IPS DF 6.9 (cell line): Measurements from ENCODE around the gene SLC35F1.

Experiments used
- DNase-seq: peaks from one replicate; pipeline ENCODE4 v3.0.0-alpha.2; 2013; ENCODE audit warnings: low read depth, low spot score
- H3K27ac ChIP-seq: one replicate; pipeline ENCODE4 v1.5.1; 2013; ENCODE audit warnings: low read length, control low read depth
- H3K27me3 ChIP-seq: 2 replicates; pipeline ENCODE4 v1.6.1; 2013; ENCODE audit warnings: mild to moderate bottlenecking, low read length; ENCODE audit not compliant: control insufficient read depth, insufficient read depth
- H3K36me3 ChIP-seq: 2 replicates; pipeline ENCODE4 v1.6.1; 2013; ENCODE audit warnings: low read length; ENCODE audit not compliant: control insufficient read depth, insufficient read depth
- H3K4me1 ChIP-seq: 2 replicates; pipeline ENCODE4 v1.6.1; 2013; ENCODE audit warnings: low read length; ENCODE audit not compliant: control insufficient read depth, insufficient read depth
- H3K4me3 ChIP-seq: 2 replicates; pipeline ENCODE4 v1.5.1; 2013; ENCODE audit warnings: mild to moderate bottlenecking, low read length
- H3K9me3 ChIP-seq: 2 replicates; pipeline ENCODE4 v1.6.1; 2013; ENCODE audit warnings: low read length, inconsistent platforms; ENCODE audit not compliant: control insufficient read depth, insufficient read depth
- WGBS: extraction: QIAGEN DNeasy Blood & Tissue Kit; methylation state at CpG from one replicate; pipeline ENCODE4 v1.1.7; 2013; ENCODE audit warnings: mixed read lengths, missing lambda C conversion rate; ENCODE audit not compliant: insufficient read length, insufficient coverage; 5-methylcytosine and 5-hydroxymethylcytosine counted together

SLC35F1 gene

DNA sequence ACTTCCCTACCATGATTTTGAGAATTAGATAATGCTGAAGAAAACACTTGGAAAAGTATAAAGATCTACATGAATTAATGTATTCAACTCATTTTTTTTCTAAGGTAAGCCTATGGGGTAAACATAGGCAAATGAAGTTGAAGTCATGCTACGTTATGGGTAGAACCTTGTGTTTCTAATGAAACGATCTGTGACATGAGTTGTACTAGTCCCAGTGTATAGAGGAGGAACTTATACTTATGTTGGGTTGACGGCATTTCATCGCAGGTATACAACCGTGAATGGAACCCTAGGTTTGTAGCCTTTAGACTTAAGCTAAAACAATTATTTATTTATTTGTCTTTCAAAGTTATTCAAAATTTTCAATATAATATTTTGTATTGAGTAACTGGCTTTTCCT lies 2.6 kb downstream of the SLC35F1 start:
- Histone ChIP-seq H3K4me1 (no peaks in the 10 kb centered on the region), H3K4me3 (no peak overlapping the region), H3K27ac (no peak overlapping the region), H3K36me3 (no peaks in the 10 kb centered on the region), H3K9me3 (no peaks in the 10 kb centered on the region), H3K27me3 (peaks cover 4% of the 10 kb centered on the region; the same call in 1 of the 2 replicates)
- no peak for DNase-seq
- WGBS, result no CpG with 5 or more reads among the region's 5 CpGs

DNA sequence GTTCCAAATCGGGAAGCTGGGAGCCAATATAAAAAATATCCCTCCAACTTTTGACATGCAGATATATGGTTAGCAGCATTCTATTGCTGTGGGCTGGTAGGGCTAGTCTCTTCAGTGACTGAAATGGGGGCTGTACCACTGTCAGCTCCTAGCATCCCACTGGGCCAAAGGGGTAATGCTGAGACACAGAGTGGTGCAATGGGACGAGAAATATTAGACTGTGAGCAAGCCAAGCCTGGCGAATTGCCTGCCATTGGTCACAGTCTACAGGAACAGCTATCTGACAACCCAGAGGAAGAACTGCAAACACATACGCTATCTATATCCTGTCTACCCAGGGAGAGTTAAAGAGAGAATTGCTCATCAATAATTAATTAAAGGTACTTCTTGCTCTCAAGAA lies 3.5 kb downstream of the SLC35F1 start:
- no peaks in the 10 kb centered on the region for H3K9me3 ChIP-seq
- WGBS, result no CpG with 5 or more reads among the region's 4 CpGs
- H3K27ac ChIP-seq, result no peak overlapping the region
- H3K27me3 ChIP-seq, result peaks cover 4% of the 10 kb centered on the region; the same call in 1 of the 2 replicates
- no peaks in the 10 kb centered on the region for H3K4me1 ChIP-seq
- no peak for DNase-seq
- H3K36me3 ChIP-seq, result no peaks in the 10 kb centered on the region
- H3K4me3 ChIP-seq, result no peak overlapping the region

DNA sequence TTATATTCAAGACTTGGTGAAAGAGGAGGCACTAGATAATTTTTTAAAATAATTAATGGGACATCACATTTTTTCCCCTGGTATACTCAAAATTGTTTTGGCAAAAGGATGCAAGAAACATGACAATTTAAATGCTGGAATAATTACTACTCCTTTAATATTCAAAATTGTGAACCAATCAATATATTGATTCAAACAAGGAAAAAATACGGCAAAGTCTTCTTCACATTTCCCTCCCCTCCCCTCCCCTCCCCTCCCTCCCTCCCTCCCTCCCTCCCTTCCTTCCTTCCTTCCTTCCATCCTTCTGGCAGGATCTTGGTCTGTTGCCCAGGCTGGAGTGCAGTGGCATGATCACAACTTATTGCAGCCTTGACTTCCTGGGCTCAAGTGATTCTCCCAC lies 4.1 kb downstream of the SLC35F1 start:
- Histone ChIP-seq H3K27me3 (peaks cover 4% of the 10 kb centered on the region; the same call in 1 of the 2 replicates), H3K9me3 (no peaks in the 10 kb centered on the region), H3K4me3 (no peak overlapping the region), H3K4me1 (no peaks in the 10 kb centered on the region), H3K27ac (no peak overlapping the region), H3K36me3 (no peaks in the 10 kb centered on the region)
- DNase-seq, result no peak
- WGBS, result no CpG with 5 or more reads among the region's 1 CpG

DNA sequence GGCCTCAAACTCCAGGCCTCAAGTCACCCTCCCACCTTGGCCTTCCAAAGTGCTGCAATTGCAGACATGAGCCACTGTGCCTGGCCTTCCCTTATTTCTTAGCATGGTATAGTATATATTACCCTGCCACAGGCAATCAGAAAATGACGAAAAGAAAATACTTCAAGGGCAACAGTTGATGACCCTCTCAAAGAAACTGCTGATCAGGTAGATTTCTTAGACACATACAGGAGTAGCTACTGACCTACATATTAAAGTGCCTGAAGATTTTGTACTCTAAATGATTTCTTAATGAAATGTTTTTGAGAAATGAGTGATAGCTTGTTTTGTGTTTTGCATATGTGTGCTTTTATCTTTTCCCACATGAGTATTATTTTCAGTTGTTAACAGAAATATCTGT lies 4.6 kb downstream of the SLC35F1 start:
- H3K36me3 ChIP-seq, result no peaks in the 10 kb centered on the region
- WGBS, result no CpG with 5 or more reads among the region's 1 CpG
- H3K4me1 ChIP-seq, result no peaks in the 10 kb centered on the region

DNA sequence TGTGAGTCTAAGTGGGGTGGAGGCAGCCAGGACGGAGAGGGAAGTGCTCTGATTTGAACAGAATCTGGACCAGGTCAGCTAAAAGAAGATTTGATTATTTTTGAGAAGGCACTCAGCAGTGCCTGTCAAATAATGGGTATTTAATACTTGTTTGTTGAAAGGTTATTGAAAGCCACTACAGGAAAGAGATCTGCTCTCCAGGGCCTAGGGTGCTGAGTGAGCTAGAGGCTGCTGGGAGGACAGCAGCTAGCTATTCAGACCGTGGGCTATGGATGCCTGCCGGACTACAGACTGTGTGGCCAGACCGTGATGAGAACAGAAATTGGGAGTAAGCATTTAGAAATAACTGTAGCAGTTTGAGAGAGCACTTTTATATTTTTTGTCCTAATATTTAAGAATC lies 8.8 kb downstream of the SLC35F1 start:
- H3K27me3 ChIP-seq, result peaks cover 11% of the 10 kb centered on the region; the same call in 1 of the 2 replicates
- WGBS, result no CpG with 5 or more reads among the region's 4 CpGs
- no peak for DNase-seq
- H3K9me3 ChIP-seq, result no peaks in the 10 kb centered on the region
- H3K4me1 ChIP-seq, result 0 out of 2 replicates have a peak, but pooled peaks cover 2% of the 10 kb centered on the region
- no peak overlapping the region for H3K4me3 ChIP-seq
- H3K36me3 ChIP-seq, result no peaks in the 10 kb centered on the region
- H3K27ac ChIP-seq, result no peak overlapping the region

More for the DNA sequence above, 4.6 kb downstream of the SLC35F1 start:
- H3K4me3 ChIP-seq, result no peak overlapping the region
- H3K27me3 ChIP-seq, result peaks cover 5% of the 10 kb centered on the region; the same call in 1 of the 2 replicates
- no peaks in the 10 kb centered on the region for H3K9me3 ChIP-seq
- no peak for DNase-seq
- H3K27ac ChIP-seq, result no peak overlapping the region

DNA sequence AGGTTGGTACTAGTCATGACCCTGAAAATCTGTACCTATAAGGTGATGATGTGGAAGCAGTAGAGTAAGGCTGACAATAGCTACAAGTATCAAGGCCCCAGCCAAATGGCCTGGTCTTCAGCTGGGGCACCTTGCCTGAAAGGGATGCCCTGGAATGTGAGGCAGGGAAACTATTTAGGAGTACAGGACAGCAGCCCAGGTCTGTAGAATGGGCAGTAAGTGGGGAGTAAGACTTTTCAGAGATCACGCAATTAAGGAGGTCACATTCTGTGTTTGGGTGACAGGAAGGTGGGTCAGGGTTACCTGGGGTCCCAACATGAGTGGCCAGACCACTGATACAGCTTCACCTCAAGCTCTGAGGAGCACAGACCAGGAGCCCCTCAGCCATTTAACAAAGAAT lies 9.4 kb downstream of the SLC35F1 start:
- no peak overlapping the region for H3K4me3 ChIP-seq
- H3K27ac ChIP-seq, result no peak overlapping the region
- no peaks in the 10 kb centered on the region for H3K36me3 ChIP-seq
- no peak for DNase-seq
- no CpG with 5 or more reads among the region's 1 CpG for WGBS
- no peaks in the 10 kb centered on the region for H3K9me3 ChIP-seq
- peaks cover 11% of the 10 kb centered on the region; the same call in 1 of the 2 replicates for H3K27me3 ChIP-seq
- H3K4me1 ChIP-seq, result 0 out of 2 replicates have a peak, but pooled peaks cover 2% of the 10 kb centered on the region

DNA sequence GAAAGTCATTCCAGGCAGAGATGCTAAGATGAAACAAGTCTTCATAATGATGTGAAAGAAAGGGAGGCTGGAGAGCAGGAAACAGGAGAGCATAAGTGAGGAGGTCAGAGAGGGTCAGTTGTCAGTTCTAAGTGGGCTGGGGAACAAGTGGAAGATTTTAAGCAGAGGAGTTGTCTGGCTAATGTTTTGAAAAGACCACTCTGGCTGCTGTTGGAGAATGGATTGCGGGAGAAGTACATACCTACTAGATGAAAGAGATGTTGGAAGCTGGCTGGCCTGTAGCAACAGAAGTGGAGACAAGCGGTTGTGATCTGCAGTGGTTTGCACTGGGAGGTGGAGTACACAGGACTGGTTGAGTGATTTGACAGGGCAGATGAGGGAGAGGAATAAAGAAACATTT lies 10.1 kb downstream of the SLC35F1 start:
- DNase-seq, result no peak
- no peak overlapping the region for H3K27ac ChIP-seq
- no peak overlapping the region for H3K4me3 ChIP-seq
- no CpG with 5 or more reads among the region's 2 CpGs for WGBS
- peaks cover 11% of the 10 kb centered on the region; the same call in 1 of the 2 replicates for H3K27me3 ChIP-seq
- H3K36me3 ChIP-seq, result no peaks in the 10 kb centered on the region
- H3K9me3 ChIP-seq, result no peaks in the 10 kb centered on the region
- H3K4me1 ChIP-seq, result 0 out of 2 replicates have a peak, but pooled peaks cover 2% of the 10 kb centered on the region

DNA sequence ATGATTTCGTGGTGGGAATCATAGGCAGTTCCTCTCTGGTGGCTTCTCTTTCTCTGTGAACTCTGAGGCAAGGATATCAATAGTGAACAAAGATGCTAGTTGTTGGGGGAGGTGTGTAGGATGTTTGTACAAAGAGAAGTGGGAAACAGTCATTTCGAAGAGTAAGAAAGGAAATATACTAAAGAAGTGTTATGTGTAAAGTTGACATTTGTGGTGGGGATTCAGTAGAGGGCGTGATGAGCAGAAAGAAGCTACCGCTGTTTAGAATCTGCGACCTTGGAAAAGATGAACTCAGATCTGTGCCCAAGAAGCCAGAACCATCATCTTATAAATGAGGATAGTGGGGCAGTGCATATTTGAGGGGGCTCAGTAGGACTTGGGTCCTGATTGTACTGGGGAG lies 11.4 kb downstream of the SLC35F1 start:
- WGBS, result 100% methylated on average over 1 of the region's 5 CpGs

DNA sequence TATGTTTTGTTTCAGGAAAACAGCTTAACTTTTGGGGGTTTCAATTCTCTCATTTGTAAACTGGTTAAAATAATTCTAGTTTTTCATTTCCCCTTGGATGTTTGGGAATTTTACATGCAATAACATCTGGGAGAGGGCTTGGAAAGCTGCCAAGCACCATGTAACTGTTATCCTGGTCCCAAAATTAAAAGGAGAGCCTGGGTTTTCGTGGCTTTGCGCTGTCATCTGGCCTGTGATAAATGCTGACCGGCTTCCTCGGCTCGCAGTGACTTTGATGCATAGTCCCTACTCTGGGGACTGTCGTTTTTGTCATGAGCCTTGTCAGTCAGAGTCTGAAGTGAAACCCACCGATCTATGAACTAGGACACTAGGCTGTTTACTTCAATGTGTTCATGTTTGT lies 12.2 kb downstream of the SLC35F1 start:
- no CpG with 5 or more reads among the region's 7 CpGs for WGBS
- DNase-seq, result no peak
- H3K4me3 ChIP-seq, result no peak overlapping the region

More for the DNA sequence above, 11.4 kb downstream of the SLC35F1 start:
- Histone ChIP-seq H3K27me3 (peaks cover 13% of the 10 kb centered on the region; the same call in 1 of the 2 replicates), H3K27ac (no peak overlapping the region), H3K36me3 (no peaks in the 10 kb centered on the region), H3K4me3 (no peak overlapping the region), H3K4me1 (0 out of 2 replicates have a peak, but pooled peaks cover 2% of the 10 kb centered on the region), H3K9me3 (no peaks in the 10 kb centered on the region)
- no peak for DNase-seq

DNA sequence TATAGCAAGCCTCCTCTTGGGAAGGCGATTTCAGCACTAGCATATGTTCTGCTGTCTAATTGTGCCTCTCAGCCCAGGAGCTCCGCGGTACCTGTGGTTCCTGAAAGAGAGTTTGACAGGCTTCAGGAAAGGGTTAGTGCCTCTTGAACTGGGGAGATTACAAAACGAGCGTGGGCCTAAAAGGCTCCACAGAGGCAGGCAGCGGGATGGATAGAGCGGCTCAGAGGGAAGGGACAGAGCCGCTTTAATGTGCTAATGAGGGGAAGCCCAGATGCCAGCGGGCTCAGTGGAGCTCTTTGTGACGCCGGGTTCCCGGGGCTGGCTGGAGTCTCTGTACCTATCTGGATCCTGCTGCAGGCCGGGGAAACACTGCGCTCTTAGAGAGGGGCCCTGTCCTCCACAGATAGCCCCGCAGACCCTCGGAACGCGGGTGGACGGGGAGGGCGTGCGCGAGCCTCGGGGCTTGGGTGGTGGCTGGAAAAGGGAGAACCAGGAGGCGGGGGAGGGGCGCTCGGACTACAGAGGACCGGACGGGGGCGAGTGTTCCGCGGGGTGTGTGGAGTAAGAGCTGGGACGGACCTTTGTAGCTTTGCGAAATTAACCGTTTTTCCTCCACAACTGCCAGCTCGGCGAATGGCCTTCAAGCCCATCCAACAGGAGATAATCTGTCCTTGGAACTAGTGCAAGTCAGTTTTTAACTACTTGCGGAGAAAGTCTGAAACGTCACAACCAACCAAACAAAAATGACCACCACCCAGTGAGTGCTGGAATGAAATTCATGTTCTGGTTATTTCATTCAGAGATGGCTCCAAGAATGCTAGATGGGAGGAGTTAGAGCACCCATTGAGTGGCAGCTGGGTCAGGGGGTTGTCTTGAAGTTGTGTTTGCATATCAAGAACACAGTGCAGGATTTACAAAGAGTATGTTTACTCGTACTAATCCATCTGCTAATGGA lies 13.0 kb downstream of the SLC35F1 start:
- H3K27ac ChIP-seq, result no peak overlapping the region
- no peaks in the 10 kb centered on the region for H3K36me3 ChIP-seq
- no CpG with 5 or more reads among the region's 39 CpGs for WGBS
- H3K4me3 ChIP-seq, result peak overlapping the region; percentile 51; the same call in 1 of the 2 replicates
- 0 out of 2 replicates have a peak, but pooled peaks cover 2% of the 10 kb centered on the region for H3K4me1 ChIP-seq
- H3K27me3 ChIP-seq, result peaks cover 13% of the 10 kb centered on the region; the same call in 1 of the 2 replicates
- no peaks in the 10 kb centered on the region for H3K9me3 ChIP-seq
- DNase-seq, result no peak

More for the DNA sequence above, 12.2 kb downstream of the SLC35F1 start:
- Histone ChIP-seq H3K9me3 (no peaks in the 10 kb centered on the region), H3K27ac (no peak overlapping the region), H3K4me1 (0 out of 2 replicates have a peak, but pooled peaks cover 2% of the 10 kb centered on the region), H3K36me3 (no peaks in the 10 kb centered on the region), H3K27me3 (peaks cover 13% of the 10 kb centered on the region; the same call in 1 of the 2 replicates)
